ENCODE results near the gene DCP1A. TPM values are rescaled to one million over a fixed set of nuclear protein-coding genes. Genes with fewer than 3 reads are reported as not detected.
"Not testable (repeated sequence)": the region's sequence is repeated elsewhere in the genome, so short reads cannot be mapped to it uniquely, and the experiment has no call there.

DCP1A gene
- polyA plus RNA-seq, 4 donors: 28.2 to 35.0 (median 30.7) TPM

GRCh38 chr3:53331871-53332270 is 15.5 kb downstream of the DCP1A start:
- no peak for DNase-seq (ENCODE audit: low read depth in 4 of 4, low spot score in 3 of 4)

GRCh38 chr3:53329897-53330296 is 17.4 kb downstream of the DCP1A start:
- no peak for DNase-seq (ENCODE audit: low read depth in 4 of 4, low spot score in 3 of 4)

GRCh38 chr3:53328746-53329145 is 18.6 kb downstream of the DCP1A start:
- no peak for DNase-seq (ENCODE audit: low read depth in 4 of 4, low spot score in 3 of 4)

GRCh38 chr3:53327986-53328385 is 19.4 kb downstream of the DCP1A start:
- DNase-seq (ENCODE audit: low read depth in 4 of 4, low spot score in 3 of 4): not testable (repeated sequence)

DNA sequence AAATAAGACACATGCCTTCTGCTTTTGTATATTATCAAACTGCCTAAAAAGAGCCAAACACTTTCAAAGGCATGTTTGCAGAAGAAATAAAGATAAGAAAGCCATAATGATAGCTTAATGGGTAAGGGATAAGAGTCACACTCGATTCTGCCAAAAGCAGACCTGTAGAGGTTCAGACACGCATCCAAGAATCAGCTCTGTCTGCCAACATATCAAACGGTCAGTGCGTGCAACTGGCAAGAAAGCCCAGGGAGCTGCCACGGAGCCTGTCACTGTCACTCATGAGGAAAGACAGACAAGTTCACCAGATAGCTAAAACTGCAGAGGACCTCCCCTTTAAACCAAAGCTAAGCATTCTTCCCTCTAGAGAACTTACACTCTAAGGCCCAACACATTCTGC is 23.2 kb downstream of the DCP1A start:
- no peak for DNase-seq (ENCODE audit: low read depth in 4 of 4, low spot score in 3 of 4)

- no peak for DNase-seq (ENCODE audit: low read depth in 4 of 4, low spot score in 3 of 4)
Observed at GRCh38 chr3:53320697-53321096, 26.6 kb downstream of the DCP1A start.

DNA sequence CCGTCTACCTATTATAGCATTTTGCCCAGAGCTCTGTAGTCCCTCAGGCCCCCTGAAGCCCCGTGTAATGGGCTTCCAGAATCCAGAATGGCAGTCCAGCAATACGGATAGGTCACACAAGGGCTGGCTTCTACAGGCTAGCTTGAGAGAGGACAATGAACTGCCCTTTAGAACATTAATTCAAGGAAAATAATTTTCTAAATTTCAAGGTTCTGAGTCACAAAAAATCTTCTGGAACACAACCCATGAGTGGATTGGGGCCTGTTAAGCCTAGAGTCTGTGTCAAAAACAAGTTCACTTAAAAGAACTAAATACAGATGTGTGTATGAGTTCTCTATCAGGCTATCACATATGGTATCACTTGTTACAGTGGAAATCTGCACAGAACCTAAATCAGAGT is 28.8 kb downstream of the DCP1A start:
- no peak for DNase-seq (ENCODE audit: low read depth in 4 of 4, low spot score in 3 of 4)

DNA sequence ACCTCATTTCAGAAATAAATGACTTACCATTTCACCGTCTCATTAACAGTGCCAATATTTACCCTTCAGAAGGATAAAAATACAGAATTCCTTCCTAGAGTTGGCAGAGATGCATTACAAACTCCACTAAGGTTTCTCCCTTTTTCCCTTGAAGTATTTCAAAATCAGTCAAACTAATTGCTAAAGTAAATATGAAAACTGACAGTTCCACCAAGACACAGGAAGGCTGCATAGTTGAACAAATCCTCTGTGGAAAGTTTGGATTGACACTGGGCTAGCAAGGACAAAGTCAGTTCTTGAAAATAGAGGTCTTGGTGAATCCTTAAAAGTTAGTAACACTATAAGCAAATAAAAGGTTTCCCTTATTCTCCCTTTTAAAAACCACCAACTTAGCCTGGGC is 34.5 kb downstream of the DCP1A start:
- no peak for DNase-seq (ENCODE audit: low read depth in 4 of 4, low spot score in 3 of 4)

DNA sequence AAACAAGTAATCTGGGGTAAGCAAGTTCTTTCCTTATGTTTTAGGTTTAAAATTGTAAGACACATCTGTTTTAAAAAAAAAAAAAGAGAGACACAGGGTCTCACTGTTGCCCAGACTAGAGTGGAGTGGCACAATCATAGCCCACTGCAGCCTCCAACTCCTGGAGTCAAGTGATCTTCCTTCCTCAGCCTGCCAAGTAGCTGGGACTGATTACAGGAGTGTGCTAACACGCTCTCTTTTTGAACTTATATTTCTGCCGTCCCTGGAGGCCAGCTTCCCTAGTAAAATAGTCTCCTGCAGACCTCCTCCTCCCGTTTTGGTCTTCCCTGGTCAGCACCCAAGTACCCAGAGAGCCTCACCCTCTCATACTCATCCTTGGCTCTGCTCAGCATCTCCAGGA is 35.5 kb downstream of the DCP1A start:
- DNase-seq (ENCODE audit: low read depth in 4 of 4, low spot score in 3 of 4): no peak

- no peak for DNase-seq (ENCODE audit: low read depth in 4 of 4, low spot score in 3 of 4)
Observed at GRCh38 chr3:53303957-53304356, 43.4 kb downstream of the DCP1A start.

GRCh38 chr3:53303549-53303948 is 43.8 kb downstream of the DCP1A start:
- no peak for DNase-seq (ENCODE audit: low read depth in 4 of 4, low spot score in 3 of 4)

- no peak for DNase-seq (ENCODE audit: low read depth in 4 of 4, low spot score in 3 of 4)
Observed at GRCh38 chr3:53300826-53301225, 46.5 kb downstream of the DCP1A start.

GRCh38 chr3:53299611-53300023 is 47.7 kb downstream of the DCP1A start:
- DNase-seq (ENCODE audit: low read depth in 4 of 4, low spot score in 3 of 4): peak in 2 of 4 donors; percentile 3 to 22

DNA sequence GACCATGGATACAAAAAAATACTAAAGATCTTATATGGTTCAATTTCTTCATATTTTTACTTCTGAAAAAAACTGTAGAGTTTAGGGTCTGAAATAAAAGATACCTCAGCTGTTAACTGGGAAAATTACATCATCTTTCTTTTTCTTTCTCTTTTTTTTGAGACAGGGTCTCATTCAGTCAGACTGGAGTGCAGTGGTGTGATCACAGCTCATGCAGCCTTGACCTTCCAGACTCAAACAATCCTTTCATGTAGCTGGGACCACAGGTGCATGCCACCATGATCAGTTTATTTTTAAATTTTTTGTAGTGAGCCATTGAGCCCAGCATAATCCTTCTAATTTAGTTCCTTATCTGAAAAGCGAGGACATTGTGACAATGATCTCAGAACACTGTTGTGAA is 51.9 kb downstream of the DCP1A start:
- no peak for DNase-seq (ENCODE audit: low read depth in 4 of 4, low spot score in 3 of 4)

- no peak for DNase-seq (ENCODE audit: low read depth in 4 of 4, low spot score in 3 of 4)
Observed at GRCh38 chr3:53293867-53294266, 53.5 kb downstream of the DCP1A start.

DNA sequence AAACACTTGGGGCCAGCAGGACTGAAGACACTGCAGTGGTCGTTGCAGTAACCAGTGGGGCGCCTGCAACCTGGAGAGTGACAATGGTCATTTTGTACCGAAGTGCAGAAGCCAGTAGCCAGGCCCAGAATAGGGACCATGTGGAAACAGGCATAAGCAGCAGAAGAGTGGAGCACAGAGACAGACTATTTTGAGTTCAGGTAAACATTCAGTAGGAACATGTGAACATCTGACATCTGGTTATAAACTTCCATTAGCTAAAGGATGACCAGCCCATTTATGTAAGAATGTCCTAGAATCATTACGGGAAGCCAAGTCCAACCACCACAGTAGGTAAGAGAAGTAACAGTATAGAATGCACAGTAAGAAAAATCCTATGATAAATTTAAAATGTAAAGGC is 59.1 kb downstream of the DCP1A start:
- DNase-seq (ENCODE audit: low read depth in 4 of 4, low spot score in 3 of 4): no peak

DNA sequence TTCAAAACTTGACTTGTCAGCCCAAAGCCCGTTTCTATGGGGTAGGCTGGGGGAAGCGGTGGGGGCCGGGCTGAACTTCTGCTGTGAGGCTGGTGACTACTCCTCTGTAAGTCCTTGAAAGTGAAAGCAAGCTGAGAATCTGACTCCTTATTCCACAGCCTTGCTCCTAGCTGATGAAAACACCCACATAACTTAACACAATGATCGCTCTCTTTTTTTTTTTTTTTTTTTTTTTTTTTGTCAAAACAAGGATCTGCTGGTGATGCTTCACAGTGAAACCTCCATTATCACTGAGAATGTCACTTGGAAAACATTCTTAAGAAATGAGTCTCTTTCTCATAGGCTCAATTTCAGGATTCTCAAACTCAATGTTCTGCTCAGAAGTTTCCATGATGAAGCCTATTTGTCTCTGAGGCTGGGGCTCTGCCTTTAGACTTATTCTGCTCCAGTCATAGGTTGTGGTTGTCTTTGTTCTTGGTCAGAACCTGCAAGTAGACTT is 60.2 kb downstream of the DCP1A start:
- no peak for DNase-seq (ENCODE audit: low read depth in 4 of 4, low spot score in 3 of 4)

DNA sequence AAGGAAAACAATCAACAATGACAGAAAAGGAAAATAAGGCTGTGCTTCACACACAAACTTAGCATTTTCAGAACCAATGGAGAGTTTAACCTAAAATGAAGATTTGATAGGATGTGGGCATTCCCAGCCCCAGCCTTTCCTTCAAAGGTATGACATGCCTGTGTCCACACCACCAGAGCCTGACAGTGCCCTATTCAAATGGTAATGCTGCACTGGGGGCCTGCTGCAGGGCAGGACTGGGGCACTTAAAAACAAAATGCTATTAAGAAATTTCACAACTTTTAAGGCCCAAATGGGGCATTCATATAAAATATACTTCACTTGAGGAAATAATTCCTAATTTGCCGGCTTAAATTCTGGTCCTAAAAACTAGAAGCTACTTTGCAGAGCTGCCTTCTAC is 60.6 kb downstream of the DCP1A start:
- no peak for DNase-seq (ENCODE audit: low read depth in 4 of 4, low spot score in 3 of 4)

DNA sequence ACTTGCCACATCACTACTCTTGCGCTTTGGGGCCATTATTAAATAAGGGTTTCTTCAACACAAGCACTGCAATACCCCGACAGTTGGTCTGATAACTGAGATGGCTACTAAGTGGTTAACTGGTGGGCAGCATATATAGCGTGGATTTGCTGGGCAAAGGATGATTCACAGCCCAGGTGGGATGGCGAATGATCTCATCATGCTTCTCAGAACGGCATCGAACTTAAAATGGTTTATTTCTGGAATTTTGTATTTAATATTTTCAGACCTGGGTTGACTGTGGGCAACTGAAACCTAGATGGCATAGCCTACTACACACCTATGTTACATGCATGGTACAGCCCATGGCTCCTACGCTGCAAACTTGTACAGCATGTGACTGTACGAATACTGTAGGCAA is 64.8 kb downstream of the DCP1A start:
- no peak for DNase-seq (ENCODE audit: low read depth in 4 of 4, low spot score in 3 of 4)

DNA sequence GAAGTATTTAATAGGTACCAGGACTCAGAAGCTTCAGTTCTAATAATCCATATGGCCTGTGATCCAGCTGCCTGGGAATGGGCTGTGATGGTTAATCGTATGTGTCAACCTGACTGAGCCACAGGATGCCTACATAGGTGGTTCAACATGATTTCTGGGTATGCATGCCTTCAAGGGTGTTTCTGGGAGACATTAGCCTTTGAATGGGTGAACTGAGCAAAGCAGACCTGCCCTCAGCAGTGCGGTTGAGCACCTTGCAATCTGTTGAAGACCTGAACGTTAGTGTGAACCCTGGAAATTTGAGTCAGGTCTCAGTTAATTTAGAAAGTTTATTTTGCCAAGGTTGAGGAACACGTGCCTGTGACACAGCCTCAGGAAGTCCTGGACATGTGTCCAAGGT is 68.7 kb downstream of the DCP1A start:
- no peak for DNase-seq (ENCODE audit: low read depth in 4 of 4, low spot score in 3 of 4)

- DNase-seq (ENCODE audit: low read depth in 4 of 4, low spot score in 3 of 4): no peak
Observed at GRCh38 chr3:53274938-53275605, 72.3 kb downstream of the DCP1A start.

GRCh38 chr3:53273146-53273670 is 74.1 kb downstream of the DCP1A start:
- DNase-seq (ENCODE audit: low read depth in 4 of 4, low spot score in 3 of 4): no peak
